Spleen (tissue), 11 donors: ENCODE data around the gene MAPT. TPM values are rescaled to one million over a fixed set of nuclear protein-coding genes. Genes with fewer than 3 reads are reported as not detected.

ENCODE experiments used
- DNase-seq: peaks from one replicate; pipeline ENCODE4 v3.0.0-alpha.2; 2020
- H3K27ac ChIP-seq, 8 donors: fragments of 200-600 bp; sonication (generic) in 7 of 8; 1 replicate in 4 of 8; 2 replicates in 4 of 8; pipeline versions ENCODE4 v1.5.0 to v1.8.0; 2016 to 2021; ENCODE audit warnings: inconsistent platforms in 4 of 8, mild to moderate bottlenecking in 4 of 8, moderate library complexity in 1 of 8
- H3K27me3 ChIP-seq, 7 donors: fragments of 200-600 bp; sonication (generic) in 6 of 7; replicated peaks in 1 of 7; 1 replicate in 4 of 7; 2 replicates in 3 of 7; pipeline versions ENCODE4 v1.5.0 to v1.8.0; 2016 to 2021; ENCODE audit warnings: inconsistent platforms in 3 of 7, mild to moderate bottlenecking in 1 of 7
- H3K36me3 ChIP-seq, 6 donors: fragments of 200-600 bp; sonication (generic) in 5 of 6; 1 replicate in 4 of 6; 2 replicates in 2 of 6; pipeline versions ENCODE4 v1.5.0 to v1.8.0; 2016 to 2021; ENCODE audit warnings: inconsistent platforms in 2 of 6
- H3K4me1 ChIP-seq, 6 donors: fragments of 200-600 bp; sonication (generic) in 5 of 6; 1 replicate in 3 of 6; 2 replicates in 3 of 6; pipeline versions ENCODE4 v1.5.0 to v1.8.0; 2016 to 2021; ENCODE audit warnings: inconsistent platforms in 3 of 6
- H3K4me3 ChIP-seq, 8 donors: fragments of 200-600 bp; sonication (generic) in 7 of 8; 1 replicate in 4 of 8; 2 replicates in 4 of 8; pipeline versions ENCODE4 v1.5.0 to v1.8.0; 2016 to 2021; ENCODE audit warnings: inconsistent platforms in 4 of 8, mild to moderate bottlenecking in 4 of 8, moderate library complexity in 2 of 8
- H3K9me3 ChIP-seq, 8 donors: fragments of 200-600 bp; sonication (generic) in 7 of 8; 1 replicate in 4 of 8; 2 replicates in 4 of 8; pipeline versions ENCODE4 v1.5.0 to v1.8.0; 2016 to 2021; ENCODE audit warnings: inconsistent platforms in 4 of 8
- POLR2A ChIP-seq, 3 donors: fragments of 450-650 bp; IDR thresholded peaks; one replicate each; pipeline ENCODE4 v1.5.1; 2017; ENCODE audit warnings: antibody characterized with exemption in 3 of 3, mild to moderate bottlenecking in 1 of 3
- POLR2AphosphoS5 ChIP-seq, 3 donors: sonication (generic); formaldehyde crosslinking; IDR thresholded peaks; one replicate each; pipeline ENCODE4 v1.5.1; 2017; ENCODE audit warnings: antibody characterized with exemption in 3 of 3
- WGBS, 5 donors: extraction: QIAGEN DNeasy Blood & Tissue Kit in 3 of 5; methylation state at CpG; one replicate each; pipeline versions ENCODE4 v1.1.5 to v1.1.7; 2013 to 2018; 5-methylcytosine and 5-hydroxymethylcytosine counted together
- intact Hi-C: fragments of 100-400 bp; cut with DNase I; formaldehyde crosslinking; loops from one replicate; pipeline ENCODE4 v1.15.0; 2023; ENCODE audit warnings: low total_unique reads
- polyA plus RNA-seq, 3 donors: library from polyadenylated mRNA; stranded (reverse); fragments of 200-250 nt; gene quantifications; one replicate each; pipeline ENCODE4 v1.2.1, GENCODE V29; 2013
- total RNA-seq, 7 donors: library from RNA; depleted of rRNA in 3 of 7; stranded (reverse); fragments of >200 nt in 3 of 7; fragmentation: NEBNext Ultra II Directional in 4 of 7; extraction: Animal tissue kit (Norgen Biotek cat#: 25700) in 4 of 7; gene quantifications; one replicate each; pipeline versions ENCODE4 v1.1.0 to v1.2.1, GENCODE V29; 2016 to 2021
- TF ChIP-seq, protein P1 (sequence below), 11 experiments: fragments of 200-600 bp in 7 of 11; fragments of 450-650 bp in 4 of 11; sonication (generic) in 4 of 11; IDR thresholded peaks in 8 of 11; conservative IDR thresholded peaks in 3 of 11; 1 replicate in 7 of 11; 2 replicates in 4 of 11; pipeline versions ENCODE4 v1.4.0 to v1.8.0; 2016 to 2021; ENCODE audit warnings: antibody characterized with exemption in 11 of 11, inconsistent platforms in 4 of 11, mild to moderate bottlenecking in 1 of 11
- donor health status: healthy with polysubstance abuse.
- donor health status: DM: no; HTN: no; CAD: no; lungs with moderate emphysema.
- donor health status: DM: no; HTN: no; CAD: no.
- donor health status: Bipolar disorder and iron deficiency.
- donor health status: healthy.
- donor health status: DM: no; HTN: no; CAD: no.
- donor health status: DM: yes; HTN: yes; CAD: no.

MAPT gene
- total and polyA plus RNA-seq, 10 donors, result 0.15 to 1.6 (median 0.66) TPM

GRCh38 chr17:45852535-45853297, 41.6 kb upstream of the MAPT start:
- Histone ChIP-seq H3K27me3 (peaks cover 0 to 59% (median 0%) of the 10 kb centered on the region in 7 donors), H3K36me3 (no peaks in the 10 kb centered on the region), H3K27ac (no peak overlapping the region), H3K9me3 (no peaks in the 10 kb centered on the region), H3K4me1 (peaks cover 0 to 8% (median 2%) of the 10 kb centered on the region in 6 donors), H3K4me3 (peak overlapping the region in 1 of 8 donors; percentile 36)
- TF ChIP-seq POLR2A (IDR thresholded peaks at IDR 0.05), result no peak
- TF ChIP-seq POLR2AphosphoS5 (IDR thresholded peaks at IDR 0.05), result no peak
- TF ChIP-seq, protein P1, sequence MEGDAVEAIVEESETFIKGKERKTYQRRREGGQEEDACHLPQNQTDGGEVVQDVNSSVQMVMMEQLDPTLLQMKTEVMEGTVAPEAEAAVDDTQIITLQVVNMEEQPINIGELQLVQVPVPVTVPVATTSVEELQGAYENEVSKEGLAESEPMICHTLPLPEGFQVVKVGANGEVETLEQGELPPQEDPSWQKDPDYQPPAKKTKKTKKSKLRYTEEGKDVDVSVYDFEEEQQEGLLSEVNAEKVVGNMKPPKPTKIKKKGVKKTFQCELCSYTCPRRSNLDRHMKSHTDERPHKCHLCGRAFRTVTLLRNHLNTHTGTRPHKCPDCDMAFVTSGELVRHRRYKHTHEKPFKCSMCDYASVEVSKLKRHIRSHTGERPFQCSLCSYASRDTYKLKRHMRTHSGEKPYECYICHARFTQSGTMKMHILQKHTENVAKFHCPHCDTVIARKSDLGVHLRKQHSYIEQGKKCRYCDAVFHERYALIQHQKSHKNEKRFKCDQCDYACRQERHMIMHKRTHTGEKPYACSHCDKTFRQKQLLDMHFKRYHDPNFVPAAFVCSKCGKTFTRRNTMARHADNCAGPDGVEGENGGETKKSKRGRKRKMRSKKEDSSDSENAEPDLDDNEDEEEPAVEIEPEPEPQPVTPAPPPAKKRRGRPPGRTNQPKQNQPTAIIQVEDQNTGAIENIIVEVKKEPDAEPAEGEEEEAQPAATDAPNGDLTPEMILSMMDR (IDR thresholded peaks at IDR 0.05 in 8 of 11, conservative IDR thresholded peaks at IDR 0.05 in 3 of 11), result peak; percentile 47 to 90 (median 86)
- DNase-seq, result peak; percentile 70
- WGBS, 5 donors, result 25 to 28% (median 27%) methylated on average over 12 of the region's 12 CpGs
- intact Hi-C loops, result no loop called here

GRCh38 chr17:45854209-45854608, 40.1 kb upstream of the MAPT start:
- Histone ChIP-seq H3K9me3 (no peaks in the 10 kb centered on the region), H3K27ac (no peak overlapping the region), H3K4me3 (no peak overlapping the region), H3K4me1 (peaks cover 0 to 8% (median 2%) of the 10 kb centered on the region in 6 donors), H3K27me3 (peaks cover 0 to 72% (median 0%) of the 10 kb centered on the region in 7 donors), H3K36me3 (no peaks in the 10 kb centered on the region)
- 70 to 87% (median 81%) methylated on average over 9 of the region's 9 CpGs for WGBS, 5 donors
- intact Hi-C loops, result no loop called here
- DNase-seq, result no peak
- TF ChIP-seq, protein P1 (IDR thresholded peaks at IDR 0.05 in 8 of 11, conservative IDR thresholded peaks at IDR 0.05 in 3 of 11), result no peak
- no peak for TF ChIP-seq POLR2A (IDR thresholded peaks at IDR 0.05)
- no peak for TF ChIP-seq POLR2AphosphoS5 (IDR thresholded peaks at IDR 0.05)

DNA sequence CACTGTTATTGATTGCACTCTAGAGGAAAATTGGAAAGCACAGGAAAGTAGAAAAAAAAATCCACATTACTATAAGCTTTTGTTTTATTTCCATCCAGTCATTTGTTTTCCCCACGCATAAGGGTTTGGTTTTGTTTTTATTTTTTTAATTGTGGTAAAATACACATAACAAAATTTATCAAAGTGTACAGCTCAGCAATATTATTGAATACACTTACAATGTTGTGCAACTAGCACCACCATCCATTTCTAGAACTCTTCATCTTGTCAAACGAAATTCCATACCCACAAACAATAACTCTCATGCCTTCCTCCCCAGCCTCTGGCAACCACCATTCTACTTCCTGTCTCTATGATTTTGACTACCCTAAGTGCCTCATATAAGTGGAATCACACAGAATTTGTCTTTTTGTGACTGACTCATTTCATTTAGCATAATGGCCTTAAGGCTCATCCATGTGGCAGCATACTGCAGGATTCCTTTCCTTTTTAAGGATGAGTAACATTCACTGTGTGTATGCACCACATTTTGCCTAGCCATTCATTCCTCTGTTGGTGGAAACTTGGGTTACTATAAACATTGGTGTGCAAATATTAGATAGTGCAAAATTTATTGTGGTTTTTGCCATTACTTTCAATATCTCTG, 38.5 kb upstream of the MAPT start:
- peaks cover 0 to 79% (median 0%) of the 10 kb centered on the region in 7 donors for H3K27me3 ChIP-seq
- WGBS, 5 donors, result 48 to 71% (median 56%) methylated on average over 2 of the region's 2 CpGs
- H3K27ac ChIP-seq, result no peak overlapping the region
- DNase-seq, result no peak
- intact Hi-C loops, result no loop called here
- no peaks in the 10 kb centered on the region for H3K36me3 ChIP-seq
- TF ChIP-seq POLR2AphosphoS5 (IDR thresholded peaks at IDR 0.05) (no peak), POLR2A (IDR thresholded peaks at IDR 0.05) (no peak)
- TF ChIP-seq, protein P1 (IDR thresholded peaks at IDR 0.05 in 8 of 11, conservative IDR thresholded peaks at IDR 0.05 in 3 of 11), result no peak
- H3K4me3 ChIP-seq, result no peak overlapping the region
- H3K4me1 ChIP-seq, result peaks cover 0 to 8% (median 2%) of the 10 kb centered on the region in 6 donors
- no peaks in the 10 kb centered on the region for H3K9me3 ChIP-seq
